ENCODE results near the gene PTPRT. TPM values are rescaled to one million over a fixed set of nuclear protein-coding genes. Genes with fewer than 3 reads are reported as not detected.
A peak's percentile ranks its signal among the peaks of the same experiment; 100 is the strongest.

Gene PTPRT
- polyA plus RNA-seq, 3 donors = not detected

DNA sequence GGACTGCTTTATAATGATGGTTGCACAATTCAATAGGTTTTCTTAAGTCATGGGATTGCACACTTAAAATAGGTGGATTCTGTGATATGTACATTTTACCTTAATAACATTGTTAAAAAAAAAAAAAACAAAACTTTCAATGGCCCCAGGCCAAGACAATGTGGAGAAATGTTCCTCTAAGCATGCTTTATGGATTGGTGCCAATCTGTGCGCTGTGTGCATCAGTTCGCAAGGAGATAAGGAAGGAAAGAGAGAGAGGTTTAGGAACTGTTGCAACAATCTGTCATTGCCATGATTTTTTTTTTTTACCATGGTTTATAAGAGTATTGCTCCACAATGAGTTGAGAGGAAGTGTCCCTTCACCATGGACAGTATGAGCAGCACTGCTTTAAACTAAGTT lies 399.6 kb downstream of the PTPRT start:
- intact Hi-C loops (cut with micrococcal nuclease) = no loop called here
- H3K4me3 ChIP-seq (replicated peaks in 1 of 3; ENCODE audit: low read depth in 2 of 3, low read length in 3 of 3) = no peak overlapping the region
- H3K4me1 ChIP-seq (ENCODE audit: control insufficient read depth in 1 of 2, insufficient read depth in 2 of 2, low read length in 2 of 2) = no peaks in the 10 kb centered on the region
- Mint-ChIP-seq H3K9me3 (peaks cover 0 to 8% (median 3%) of the 10 kb centered on the region in 7 donors), H3K27me3 (ENCODE audit: low read depth in 3 of 3) (peaks cover 0 to 5% (median 0%) of the 10 kb centered on the region in 3 donors), H3K4me3 (no peak overlapping the region), H3K4me1 (no peaks in the 10 kb centered on the region), H3K27ac (no peak overlapping the region), H3K36me3 (no peaks in the 10 kb centered on the region)
- H3K27ac ChIP-seq (ENCODE audit: low read depth in 1 of 2, low read length in 2 of 2) = no peak overlapping the region
- DNase-seq = no peak
- no peaks in the 10 kb centered on the region for H3K79me2 ChIP-seq (ENCODE audit: insufficient read depth, low read length)
- no peak overlapping the region for H2AFZ ChIP-seq (ENCODE audit: insufficient read depth, low read depth, low read length, poor library complexity, severe bottlenecking)
- TF ChIP-seq, protein P1, sequence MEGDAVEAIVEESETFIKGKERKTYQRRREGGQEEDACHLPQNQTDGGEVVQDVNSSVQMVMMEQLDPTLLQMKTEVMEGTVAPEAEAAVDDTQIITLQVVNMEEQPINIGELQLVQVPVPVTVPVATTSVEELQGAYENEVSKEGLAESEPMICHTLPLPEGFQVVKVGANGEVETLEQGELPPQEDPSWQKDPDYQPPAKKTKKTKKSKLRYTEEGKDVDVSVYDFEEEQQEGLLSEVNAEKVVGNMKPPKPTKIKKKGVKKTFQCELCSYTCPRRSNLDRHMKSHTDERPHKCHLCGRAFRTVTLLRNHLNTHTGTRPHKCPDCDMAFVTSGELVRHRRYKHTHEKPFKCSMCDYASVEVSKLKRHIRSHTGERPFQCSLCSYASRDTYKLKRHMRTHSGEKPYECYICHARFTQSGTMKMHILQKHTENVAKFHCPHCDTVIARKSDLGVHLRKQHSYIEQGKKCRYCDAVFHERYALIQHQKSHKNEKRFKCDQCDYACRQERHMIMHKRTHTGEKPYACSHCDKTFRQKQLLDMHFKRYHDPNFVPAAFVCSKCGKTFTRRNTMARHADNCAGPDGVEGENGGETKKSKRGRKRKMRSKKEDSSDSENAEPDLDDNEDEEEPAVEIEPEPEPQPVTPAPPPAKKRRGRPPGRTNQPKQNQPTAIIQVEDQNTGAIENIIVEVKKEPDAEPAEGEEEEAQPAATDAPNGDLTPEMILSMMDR (IDR thresholded peaks at IDR 0.05) = no peak
- H3K9ac ChIP-seq (ENCODE audit: insufficient read depth, low read length, poor library complexity, severe bottlenecking) = no peak overlapping the region
- WGBS (ENCODE audit: insufficient coverage) = 0% methylated on average over 1 of the region's 2 CpGs
- H3K36me3 ChIP-seq (replicated peaks in 1 of 2; ENCODE audit: control insufficient read depth in 1 of 2, insufficient read depth in 2 of 2, low read length in 2 of 2) = no peaks in the 10 kb centered on the region
- H3K9me3 ChIP-seq (replicated peaks in 1 of 2; ENCODE audit: control insufficient read depth in 1 of 2, insufficient read depth in 1 of 2, low read length in 2 of 2) = peaks cover 0 to 3% of the 10 kb centered on the region in 2 donors
- H4K20me1 ChIP-seq (ENCODE audit: insufficient read depth, low read length) = no peaks in the 10 kb centered on the region
- no peak overlapping the region for H3K4me2 ChIP-seq (replicated peaks; ENCODE audit: extremely low read depth, low read length, poor library complexity, severe bottlenecking)
- H3K27me3 ChIP-seq (ENCODE audit: control insufficient read depth in 2 of 2, insufficient read depth in 2 of 2, low read length in 2 of 2) = no peaks in the 10 kb centered on the region

DNA sequence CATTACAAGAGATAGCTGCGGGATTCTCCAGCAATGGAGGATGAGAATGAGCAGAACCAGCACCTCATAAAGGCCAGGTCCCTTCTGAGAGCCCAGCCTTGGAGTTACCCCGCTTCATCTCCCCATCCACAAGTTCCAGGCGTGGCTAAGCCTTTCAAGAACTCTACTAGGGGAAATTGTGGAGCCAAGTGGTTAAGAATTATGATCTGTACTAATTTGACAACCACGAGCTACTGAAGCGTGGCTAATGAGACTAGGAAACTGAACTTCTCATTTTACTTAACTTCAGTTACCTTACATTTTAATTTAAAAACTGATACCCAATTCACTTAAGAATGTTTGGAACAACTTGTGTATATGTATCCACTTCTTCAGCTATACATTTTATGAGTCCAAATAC lies 401.0 kb downstream of the PTPRT start:
- no peak overlapping the region for H3K4me3 Mint-ChIP-seq
- no peaks in the 10 kb centered on the region for H4K20me1 ChIP-seq (ENCODE audit: insufficient read depth, low read length)
- no peak overlapping the region for H3K4me3 ChIP-seq (replicated peaks in 1 of 3; ENCODE audit: low read depth in 2 of 3, low read length in 3 of 3)
- H3K27me3 ChIP-seq (ENCODE audit: control insufficient read depth in 2 of 2, insufficient read depth in 2 of 2, low read length in 2 of 2) = no peaks in the 10 kb centered on the region
- peaks cover 0 to 2% (median 0%) of the 10 kb centered on the region in 3 donors for H3K27me3 Mint-ChIP-seq (ENCODE audit: low read depth in 3 of 3)
- 80% methylated on average over 1 of the region's 5 CpGs for WGBS (ENCODE audit: insufficient coverage)
- no peak overlapping the region for H3K27ac ChIP-seq (ENCODE audit: low read depth in 1 of 2, low read length in 2 of 2)
- H3K27ac Mint-ChIP-seq = peak overlapping the region in 1 of 7 donors; percentile 8
- H3K4me1 ChIP-seq (ENCODE audit: control insufficient read depth in 1 of 2, insufficient read depth in 2 of 2, low read length in 2 of 2) = no peaks in the 10 kb centered on the region
- H3K4me1 Mint-ChIP-seq = no peaks in the 10 kb centered on the region
- TF ChIP-seq, protein P1 (IDR thresholded peaks at IDR 0.05) = no peak
- no peak overlapping the region for H3K9ac ChIP-seq (ENCODE audit: insufficient read depth, low read length, poor library complexity, severe bottlenecking)
- intact Hi-C loops (cut with micrococcal nuclease) = no loop called here
- DNase-seq = no peak
- H2AFZ ChIP-seq (ENCODE audit: insufficient read depth, low read depth, low read length, poor library complexity, severe bottlenecking) = no peak overlapping the region
- H3K4me2 ChIP-seq (replicated peaks; ENCODE audit: extremely low read depth, low read length, poor library complexity, severe bottlenecking) = no peak overlapping the region
- H3K9me3 Mint-ChIP-seq = peaks cover 0 to 9% (median 3%) of the 10 kb centered on the region in 7 donors
- no peaks in the 10 kb centered on the region for H3K9me3 ChIP-seq (replicated peaks in 1 of 2; ENCODE audit: control insufficient read depth in 1 of 2, insufficient read depth in 1 of 2, low read length in 2 of 2)
- H3K79me2 ChIP-seq (ENCODE audit: insufficient read depth, low read length) = no peaks in the 10 kb centered on the region
- H3K36me3 ChIP-seq (replicated peaks in 1 of 2; ENCODE audit: control insufficient read depth in 1 of 2, insufficient read depth in 2 of 2, low read length in 2 of 2) = no peaks in the 10 kb centered on the region
- no peaks in the 10 kb centered on the region for H3K36me3 Mint-ChIP-seq

Data from CD14-positive monocyte (primary cell).